A673 (cell line): Measurements from ENCODE around the gene JMJD1C. TPM values are rescaled to one million over a fixed set of nuclear protein-coding genes. Genes with fewer than 3 reads are reported as not detected.

ENCODE experiments used
- BruUV-seq: library from RNA; stranded (reverse); fragments of 400-500 nt; replicated peaks from 2 replicates; lab custom pipeline; 2021; lab: Mats Ljungman, UMichigan
- CTCF ChIA-PET: fragments of 300-600 bp; sonication (Branson Sonifier 250); formaldehyde crosslinking; loops from one replicate; lab custom pipeline; 2022; ENCODE audit warnings: antibody characterized with exemption; lab: Charles Lee
- POLR2A ChIA-PET: fragments of 300-600 bp; sonication (Branson Sonifier 250); formaldehyde crosslinking; loops from one replicate; lab custom pipeline; 2022; ENCODE audit warnings: antibody characterized with exemption; ENCODE audit not compliant: low non-redundant PET; lab: Charles Lee
- DNase-seq: peaks from one replicate; pipeline ENCODE4 v3.0.0-alpha.2; 2015; ENCODE audit warnings: low spot score
- H3K27ac ChIP-seq: fragments of 200-600 bp; sonication (generic); 2 replicates; pipeline ENCODE4 v1.5.1; 2016; ENCODE audit warnings: mixed run types, low read depth, mild to moderate bottlenecking, mixed read lengths, antibody characterized with exemption, low read length; ENCODE audit not compliant: poor library complexity, severe bottlenecking
- H3K27me3 ChIP-seq: fragments of 200-600 bp; sonication (generic); replicated peaks from 2 replicates; pipeline ENCODE4 v1.6.1; 2017; ENCODE audit warnings: mixed run types, low read depth, mild to moderate bottlenecking, mixed read lengths, antibody characterized with exemption, low read length; ENCODE audit not compliant: insufficient read depth, poor library complexity
- H3K36me3 ChIP-seq: fragments of 200-600 bp; sonication (generic); 2 replicates; pipeline ENCODE4 v1.6.1; 2016; ENCODE audit warnings: mixed run types, mild to moderate bottlenecking, mixed read lengths, antibody characterized with exemption, low read length; ENCODE audit not compliant: insufficient read depth, poor library complexity, severe bottlenecking
- H3K4me1 ChIP-seq: fragments of 200-600 bp; sonication (generic); 2 replicates; pipeline ENCODE4 v1.6.1; 2017; ENCODE audit warnings: mixed run types, mild to moderate bottlenecking, mixed read lengths, antibody characterized with exemption, low read length; ENCODE audit not compliant: insufficient read depth, poor library complexity, severe bottlenecking
- H3K4me3 ChIP-seq: fragments of 200-600 bp; sonication (generic); 2 replicates; pipeline ENCODE4 v1.5.1; 2016; ENCODE audit warnings: low read depth, mixed run types, mild to moderate bottlenecking, mixed read lengths, low read length; ENCODE audit not compliant: poor library complexity, severe bottlenecking
- H3K9me3 ChIP-seq: fragments of 200-600 bp; sonication (generic); 2 replicates; pipeline ENCODE4 v1.6.1; 2016; ENCODE audit warnings: mixed run types, low read depth, mild to moderate bottlenecking, mixed read lengths, antibody characterized with exemption, low read length; ENCODE audit not compliant: poor library complexity, severe bottlenecking
- EZH2 ChIP-seq: fragments of 200-600 bp; sonication (generic); IDR thresholded peaks from 2 replicates; pipeline ENCODE4 v1.6.1; 2017; ENCODE audit warnings: borderline replicate concordance, low read depth, mild to moderate bottlenecking, mixed read lengths, antibody characterized with exemption, low read length; ENCODE audit not compliant: poor library complexity, severe bottlenecking
- intact Hi-C: fragments of 100-400 bp; cut with micrococcal nuclease; formaldehyde crosslinking; loops from one replicate; pipeline ENCODE4 v1.10.0; 2022; ENCODE audit not compliant: unreplicated experiment
- total RNA-seq: library from RNA; stranded (reverse); gene quantifications from 2 replicates; pipeline ENCODE4 v1.2.3, GENCODE V29; 2021
- TF ChIP-seq, protein P1 (sequence below): fragments of 300-800, 200-600 bp; sonication (generic); conservative IDR thresholded peaks from 2 replicates; pipeline ENCODE4 v1.5.1; 2017; ENCODE audit warnings: low read depth, mild to moderate bottlenecking, antibody characterized with exemption, low read length, moderate library complexity, mixed read lengths

JMJD1C gene
- total RNA-seq, 1 experiment from 2014 or later: 71.4 TPM

GRCh38 chr10:63455507-63455906, 10.3 kb downstream of the JMJD1C start:
- ChIA-PET POLR2A (no interaction called here), CTCF (no interaction called here)
- TF ChIP-seq, protein P1, sequence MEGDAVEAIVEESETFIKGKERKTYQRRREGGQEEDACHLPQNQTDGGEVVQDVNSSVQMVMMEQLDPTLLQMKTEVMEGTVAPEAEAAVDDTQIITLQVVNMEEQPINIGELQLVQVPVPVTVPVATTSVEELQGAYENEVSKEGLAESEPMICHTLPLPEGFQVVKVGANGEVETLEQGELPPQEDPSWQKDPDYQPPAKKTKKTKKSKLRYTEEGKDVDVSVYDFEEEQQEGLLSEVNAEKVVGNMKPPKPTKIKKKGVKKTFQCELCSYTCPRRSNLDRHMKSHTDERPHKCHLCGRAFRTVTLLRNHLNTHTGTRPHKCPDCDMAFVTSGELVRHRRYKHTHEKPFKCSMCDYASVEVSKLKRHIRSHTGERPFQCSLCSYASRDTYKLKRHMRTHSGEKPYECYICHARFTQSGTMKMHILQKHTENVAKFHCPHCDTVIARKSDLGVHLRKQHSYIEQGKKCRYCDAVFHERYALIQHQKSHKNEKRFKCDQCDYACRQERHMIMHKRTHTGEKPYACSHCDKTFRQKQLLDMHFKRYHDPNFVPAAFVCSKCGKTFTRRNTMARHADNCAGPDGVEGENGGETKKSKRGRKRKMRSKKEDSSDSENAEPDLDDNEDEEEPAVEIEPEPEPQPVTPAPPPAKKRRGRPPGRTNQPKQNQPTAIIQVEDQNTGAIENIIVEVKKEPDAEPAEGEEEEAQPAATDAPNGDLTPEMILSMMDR: no peak
- TF ChIP-seq EZH2: no peak
- intact Hi-C loops: no loop called here
- Histone ChIP-seq H3K9me3 (no peaks in the 10 kb centered on the region), H3K36me3 (no peaks in the 10 kb centered on the region), H3K27ac (no peak overlapping the region), H3K27me3 (no peaks in the 10 kb centered on the region), H3K4me3 (no peak overlapping the region), H3K4me1 (peaks cover 28% of the 10 kb centered on the region)
- BruUV-seq: no TSS peak
- no peak for DNase-seq

- Histone ChIP-seq H3K36me3 (no peaks in the 10 kb centered on the region), H3K27ac (no peak overlapping the region), H3K4me1 (peaks cover 28% of the 10 kb centered on the region), H3K9me3 (no peaks in the 10 kb centered on the region), H3K27me3 (no peaks in the 10 kb centered on the region), H3K4me3 (no peak overlapping the region)
- BruUV-seq: no TSS peak
- POLR2A ChIA-PET: no interaction called here
- CTCF ChIA-PET: no interaction called here
- intact Hi-C loops: no loop called here
- no peak for TF ChIP-seq EZH2
- TF ChIP-seq, protein P1: no peak
- DNase-seq: no peak
Measured at GRCh38 chr10:63454631-63455030, 11.1 kb downstream of the JMJD1C start.

DNA sequence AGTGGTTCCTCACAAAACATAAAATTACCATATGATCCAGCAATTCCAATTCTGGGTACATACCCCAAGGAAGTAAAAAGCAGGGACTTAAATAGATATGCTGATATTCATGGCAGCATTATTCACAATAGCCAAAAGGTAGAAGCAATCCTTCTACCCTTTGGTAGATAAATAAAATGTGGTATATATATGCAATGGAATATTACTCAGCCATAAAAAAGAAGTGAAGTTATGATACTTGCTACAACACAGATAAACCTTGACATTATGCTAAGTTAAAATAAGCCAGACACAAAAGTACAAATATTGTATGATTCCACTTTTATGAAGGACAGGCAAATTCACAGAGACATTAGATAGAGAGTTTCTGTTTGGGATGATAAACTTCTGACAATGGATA, 13.3 kb downstream of the JMJD1C start:
- DNase-seq: no peak
- Histone ChIP-seq H3K9me3 (no peaks in the 10 kb centered on the region), H3K4me3 (no peak overlapping the region), H3K27me3 (no peaks in the 10 kb centered on the region), H3K36me3 (no peaks in the 10 kb centered on the region), H3K27ac (no peak overlapping the region), H3K4me1 (peaks cover 23% of the 10 kb centered on the region)
- ChIA-PET POLR2A (no interaction called here), CTCF (no interaction called here)
- no peak for TF ChIP-seq EZH2
- TF ChIP-seq, protein P1: no peak
- intact Hi-C loops: no loop called here
- no TSS peak for BruUV-seq
